Hepatic stellate cell (primary cell): ENCODE results near the gene LMNA.
"Not testable (repeated sequence)": the region's sequence is repeated elsewhere in the genome, so short reads cannot be mapped to it uniquely, and the experiment has no call there.

Experiments
- DNase-seq: peaks from one replicate; pipeline ENCODE4 v3.0.0; 2011; ENCODE audit warnings: low spot score

LMNA gene

DNA sequence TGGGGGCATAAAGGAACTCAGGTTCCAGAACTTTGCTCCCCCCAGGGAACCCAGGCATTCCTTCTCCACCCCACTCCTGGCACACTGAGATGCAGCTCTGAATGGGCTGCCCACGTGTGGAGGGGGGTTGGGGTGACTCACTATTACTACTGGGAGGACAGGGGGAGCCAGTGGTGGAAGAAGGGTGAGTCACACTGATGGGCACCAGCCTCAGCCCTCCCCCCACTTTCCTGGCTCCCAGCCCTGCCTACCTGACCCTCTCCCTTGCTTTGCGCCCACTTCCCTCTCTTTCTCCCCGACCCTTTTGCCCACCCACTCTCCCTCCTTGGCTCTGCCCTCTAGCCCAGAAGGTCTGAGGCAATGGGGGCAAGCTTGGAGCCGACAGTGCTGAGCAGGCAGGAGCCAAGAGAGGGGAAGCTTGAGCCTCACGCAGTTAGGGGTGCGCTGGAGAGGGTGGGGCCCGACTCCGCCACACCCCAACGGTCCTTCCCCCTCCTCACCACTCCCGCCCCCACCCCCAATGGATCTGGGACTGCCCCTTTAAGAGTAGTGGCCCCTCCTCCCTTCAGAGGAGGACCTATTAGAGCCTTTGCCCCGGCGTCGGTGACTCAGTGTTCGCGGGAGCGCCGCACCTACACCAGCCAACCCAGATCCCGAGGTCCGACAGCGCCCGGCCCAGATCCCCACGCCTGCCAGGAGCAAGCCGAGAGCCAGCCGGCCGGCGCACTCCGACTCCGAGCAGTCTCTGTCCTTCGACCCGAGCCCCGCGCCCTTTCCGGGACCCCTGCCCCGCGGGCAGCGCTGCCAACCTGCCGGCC is at the start of gene LMNA:
Gene LMNA (plus strand): TSS at position 611 of the 818 bp plus-strand sequence. CDS start 208 bp downstream, outside the sequence.
- DNase-seq: peak; percentile 97

DNA sequence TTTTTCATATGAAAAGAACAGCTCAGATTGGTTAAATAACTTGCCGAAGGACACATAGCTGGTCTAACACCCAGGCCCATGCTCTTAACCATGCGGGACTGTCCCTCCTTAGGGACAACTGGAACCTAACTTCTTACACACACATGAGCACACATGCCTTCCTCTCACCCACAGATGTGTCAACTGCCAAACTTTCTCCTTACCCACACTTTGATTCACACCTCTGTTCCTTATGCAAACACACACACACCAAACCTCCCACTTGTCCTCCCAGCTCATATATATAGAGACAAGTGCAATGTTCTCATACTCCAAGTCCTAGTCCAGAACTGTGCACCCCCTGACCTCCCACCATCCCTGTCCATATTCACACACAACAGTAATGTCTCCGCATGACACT is 49.3 kb upstream of the LMNA start:
- DNase-seq: no peak

DNA sequence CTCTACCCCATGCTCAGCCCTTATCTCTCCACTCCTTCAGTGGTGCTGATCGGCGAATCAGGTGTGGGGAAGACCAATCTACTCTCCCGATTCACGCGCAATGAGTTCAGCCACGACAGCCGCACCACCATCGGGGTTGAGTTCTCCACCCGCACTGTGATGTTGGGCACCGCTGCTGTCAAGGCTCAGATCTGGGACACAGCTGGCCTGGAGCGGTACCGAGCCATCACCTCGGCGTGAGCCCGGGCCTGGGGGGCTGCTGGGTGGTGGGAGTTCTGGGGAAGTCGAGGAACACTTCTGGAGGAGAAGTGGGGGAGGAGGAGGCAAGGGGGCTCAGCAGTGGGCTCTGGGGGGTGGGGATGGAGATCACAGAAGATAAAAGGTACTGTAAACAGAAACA is 48.6 kb upstream of the LMNA start:
- DNase-seq: no peak

- DNase-seq: no peak
Observed at GRCh38 chr1:156067262-156067661, 47.2 kb upstream of the LMNA start.

DNA sequence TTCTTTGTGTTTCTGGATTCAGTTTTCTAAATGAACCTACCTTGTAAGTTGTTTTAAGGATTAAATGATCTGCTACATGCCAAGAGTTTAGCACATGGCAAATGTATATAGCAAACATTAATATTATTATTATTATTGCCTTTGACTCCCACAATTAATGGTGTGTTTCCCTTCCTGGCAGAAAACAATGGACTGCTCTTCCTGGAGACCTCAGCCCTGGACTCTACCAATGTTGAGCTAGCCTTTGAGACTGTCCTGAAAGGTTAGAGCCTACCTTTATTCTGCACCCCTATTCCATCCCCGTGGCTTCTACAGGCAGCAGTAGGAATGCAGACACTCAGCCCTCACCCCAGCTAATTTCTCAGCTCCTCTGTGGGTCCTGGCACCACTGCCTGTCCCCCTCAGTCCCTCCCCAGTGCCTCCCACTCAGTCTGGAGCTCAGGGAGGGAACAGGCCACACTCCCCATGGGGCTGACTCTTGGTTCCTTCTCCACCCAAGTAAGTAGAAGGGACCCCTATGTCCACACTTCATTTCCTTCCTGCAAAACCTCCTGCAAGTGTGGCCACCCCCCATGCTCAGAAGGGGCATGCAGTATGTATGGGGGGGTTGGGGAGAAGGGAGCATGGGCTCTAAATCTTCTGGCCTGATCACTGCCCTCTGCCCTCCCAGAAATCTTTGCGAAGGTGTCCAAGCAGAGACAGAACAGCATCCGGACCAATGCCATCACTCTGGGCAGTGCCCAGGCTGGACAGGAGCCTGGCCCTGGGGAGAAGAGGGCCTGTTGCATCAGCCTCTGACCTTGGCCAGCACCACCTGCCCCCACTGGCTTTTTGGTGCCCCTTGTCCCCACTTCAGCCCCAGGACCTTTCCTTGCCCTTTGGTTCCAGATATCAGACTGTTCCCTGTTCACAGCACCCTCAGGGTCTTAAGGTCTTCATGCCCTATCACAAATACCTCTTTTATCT is 44.7 kb upstream of the LMNA start:
- no peak for DNase-seq

- no peak for DNase-seq
Observed at GRCh38 chr1:156070548-156070947, 44.0 kb upstream of the LMNA start.

- not testable (repeated sequence) for DNase-seq
Observed at GRCh38 chr1:156071332-156071816, 43.1 kb upstream of the LMNA start.

DNA sequence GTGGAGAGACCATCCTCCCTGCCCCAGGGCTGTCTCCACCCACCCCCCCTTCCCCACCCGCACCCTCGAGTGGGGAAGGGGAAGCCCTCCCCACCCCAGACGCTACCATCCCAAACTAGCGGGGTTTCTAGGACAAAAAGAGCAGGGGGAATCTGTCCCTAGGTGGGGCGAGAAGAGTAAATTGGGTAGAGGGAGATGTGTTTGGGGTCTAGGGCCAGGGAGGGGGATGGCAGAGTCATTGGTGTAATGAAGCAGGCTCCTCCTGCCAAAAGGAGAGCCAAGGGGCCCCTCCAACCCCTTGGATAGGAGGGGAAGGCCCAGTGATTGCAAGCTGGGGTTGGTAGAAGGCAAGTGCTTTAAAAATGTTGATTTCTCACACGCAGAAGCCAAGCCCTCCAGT is 42.3 kb upstream of the LMNA start:
- no peak for DNase-seq

DNA sequence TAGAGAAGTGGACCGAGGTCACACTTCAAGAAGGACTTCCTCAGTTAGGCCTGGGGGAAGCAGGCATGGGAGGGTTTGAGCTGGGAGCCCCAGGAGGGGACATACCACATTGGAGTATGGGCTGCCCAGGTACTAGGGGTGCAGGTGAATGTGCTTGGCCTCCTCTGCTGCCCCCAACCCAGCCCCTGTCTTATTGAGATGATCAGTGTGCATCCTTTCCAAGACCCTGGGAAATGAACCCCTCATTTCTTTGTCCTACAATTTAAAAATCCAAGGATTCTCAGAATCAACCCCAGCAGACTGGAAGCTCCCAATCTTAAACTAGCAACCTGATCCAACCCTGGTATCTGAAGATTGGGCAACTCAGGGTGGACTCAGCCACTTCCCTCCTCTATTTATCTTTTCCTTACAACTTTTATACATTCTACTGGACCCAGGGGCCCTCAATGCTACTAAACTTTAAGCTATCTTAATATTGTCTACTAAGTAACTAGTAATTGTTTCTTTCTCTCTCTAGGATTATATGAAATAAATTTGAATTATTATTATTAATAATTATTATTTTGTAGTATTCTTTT is 41.3 kb upstream of the LMNA start:
- no peak for DNase-seq

- DNase-seq: no peak
Observed at GRCh38 chr1:156073740-156074139, 40.8 kb upstream of the LMNA start.

GRCh38 chr1:156074661-156075060 is 39.9 kb upstream of the LMNA start:
- DNase-seq: no peak

GRCh38 chr1:156075162-156075561 is 39.3 kb upstream of the LMNA start:
- DNase-seq: no peak

- DNase-seq: no peak
Observed at GRCh38 chr1:156075775-156076204, 38.7 kb upstream of the LMNA start.

DNA sequence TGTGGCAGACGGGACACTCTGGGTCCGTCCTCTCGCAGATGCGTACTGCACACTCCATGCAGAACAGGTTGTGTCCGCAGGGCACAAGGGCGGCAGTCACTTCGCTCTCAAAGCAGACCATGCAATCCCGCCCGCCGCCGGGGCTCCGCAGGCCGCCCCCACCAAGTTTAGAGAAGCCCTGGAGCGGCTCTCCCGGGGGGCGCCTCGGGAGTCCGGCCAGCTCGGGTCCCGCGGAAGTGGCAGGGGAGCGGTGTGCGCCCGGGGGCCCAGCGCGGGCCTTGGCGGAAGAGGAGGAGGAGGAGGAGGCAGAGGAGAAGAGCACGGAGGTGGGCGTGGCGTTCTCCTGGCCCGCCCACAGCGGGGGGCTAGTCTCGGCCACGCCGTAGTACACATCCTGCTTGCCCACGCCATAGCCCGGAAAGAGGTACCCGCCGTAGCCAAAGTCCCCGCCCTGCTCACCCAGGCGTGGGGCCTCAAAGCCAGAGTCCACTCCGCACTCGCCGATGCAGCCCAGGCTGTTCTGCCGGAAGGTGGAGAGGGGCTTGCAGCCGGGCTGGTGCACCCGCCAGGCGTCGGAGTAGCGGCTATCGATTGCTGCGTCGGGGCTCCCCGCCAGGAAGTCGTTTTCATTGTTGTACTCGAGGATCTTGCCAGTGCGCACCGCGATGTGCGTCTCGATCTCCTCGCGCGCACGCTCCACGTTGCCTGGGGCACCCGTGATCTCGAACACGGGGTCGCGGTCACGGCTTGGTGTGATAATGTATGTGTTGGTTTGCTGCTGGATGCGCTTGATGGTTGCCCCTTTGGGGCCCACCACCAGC is 37.7 kb upstream of the LMNA start:
- DNase-seq: no peak

GRCh38 chr1:156077430-156077760 is 37.1 kb upstream of the LMNA start:
- DNase-seq: no peak

- DNase-seq: no peak
Observed at GRCh38 chr1:156078728-156079127, 35.8 kb upstream of the LMNA start.

- no peak for DNase-seq
Observed at GRCh38 chr1:156079762-156080161, 34.7 kb upstream of the LMNA start.

DNA sequence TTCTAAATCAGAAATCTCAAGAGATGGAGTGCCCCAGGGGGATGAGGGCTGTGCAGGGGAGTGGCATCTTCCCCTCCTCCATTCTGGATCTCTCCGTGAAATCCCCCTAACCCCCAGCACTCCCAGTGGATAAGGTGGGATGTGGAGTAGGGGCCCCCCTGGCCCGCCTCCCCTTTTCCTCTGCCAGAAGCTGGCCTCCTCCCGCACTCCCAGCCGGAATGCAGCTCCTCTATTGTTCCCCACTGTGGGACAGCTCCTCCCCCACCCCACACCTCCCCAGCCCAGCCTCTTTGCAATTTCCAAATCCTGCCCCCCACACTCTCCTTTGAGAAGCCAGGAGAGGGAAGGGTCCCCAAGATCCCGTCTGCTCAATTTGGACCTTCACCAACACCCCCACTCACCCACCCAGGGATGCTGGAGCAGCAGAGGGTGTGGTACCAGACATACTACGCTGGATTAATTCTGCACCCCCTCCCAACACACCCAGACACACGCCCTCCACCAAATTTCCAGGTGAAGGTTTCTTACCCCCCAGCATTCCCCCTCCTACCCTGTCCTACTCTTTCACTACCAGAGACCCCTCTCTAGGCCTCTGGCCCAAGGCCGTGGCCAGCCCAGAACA is 34.2 kb upstream of the LMNA start:
- no peak for DNase-seq

- no peak for DNase-seq
Observed at GRCh38 chr1:156080863-156081179, 33.7 kb upstream of the LMNA start.

DNA sequence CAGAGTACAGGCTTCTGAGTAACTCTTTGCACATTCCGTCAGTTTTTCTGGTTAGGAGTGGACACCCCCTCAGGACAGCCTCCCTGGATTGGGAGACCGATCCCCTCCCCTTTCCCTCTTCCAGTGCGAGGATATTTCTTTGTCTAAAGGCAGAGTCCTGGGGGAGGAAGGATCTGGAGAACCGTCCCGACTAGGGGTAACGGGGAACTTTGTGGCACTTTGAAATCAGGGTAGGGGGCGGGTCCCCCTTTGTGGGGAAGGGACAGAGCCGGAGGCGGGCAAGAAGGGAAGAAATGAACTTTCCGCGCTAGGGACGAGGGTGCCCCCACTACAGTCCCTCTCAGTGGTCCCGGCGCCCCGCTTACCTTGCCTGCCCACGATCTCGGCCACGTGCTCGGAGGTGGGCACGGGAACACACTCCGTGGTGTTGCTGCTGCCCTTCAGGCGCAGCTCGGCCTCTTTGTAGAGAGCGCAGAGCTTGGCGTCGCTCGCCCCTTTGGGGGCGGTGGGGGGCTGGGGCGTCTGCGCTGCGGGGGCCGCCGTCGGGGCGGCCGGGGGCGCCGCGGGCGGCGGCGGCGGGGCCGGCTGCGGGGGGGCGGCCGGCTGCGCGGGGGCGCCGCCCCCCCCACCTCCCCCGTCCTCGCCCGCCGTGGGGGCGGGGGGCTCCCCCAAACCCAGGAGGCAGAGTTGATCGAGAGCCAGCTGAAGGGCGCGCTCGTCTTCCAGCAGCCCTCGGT is 33.2 kb upstream of the LMNA start:
- no peak for DNase-seq

DNA sequence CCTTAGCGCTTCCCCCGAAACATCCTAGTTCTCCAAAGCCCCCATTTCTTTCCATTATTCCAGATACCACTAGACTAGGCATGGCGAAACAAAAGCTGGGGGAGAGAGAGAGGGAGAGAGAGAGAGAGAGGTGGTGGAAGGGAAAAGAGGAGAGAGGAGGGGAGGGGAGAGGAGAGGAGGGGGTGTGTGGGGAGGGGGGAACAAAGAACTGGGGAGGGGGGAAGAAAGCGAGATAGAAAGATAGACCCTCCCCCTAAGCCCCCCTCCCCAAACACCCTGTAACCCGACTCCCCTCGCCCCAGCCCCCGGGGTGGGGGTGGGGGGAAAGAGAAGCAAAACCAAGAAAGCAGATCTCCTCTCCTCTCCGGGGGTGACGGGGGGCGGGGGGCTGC is 32.6 kb upstream of the LMNA start:
- DNase-seq: no peak
